Activated B cell treated with CpG ODN at 0.5 μM for 24 hours (primary cell): ENCODE measurements around the gene ELAVL4. TPM values are rescaled to one million over a fixed set of nuclear protein-coding genes. Genes with fewer than 3 reads are reported as not detected.

Experiments used
- ATAC-seq: fragments of 200-7000 bp; cut with Tn5 transposase; one replicate; pipeline ENCODE4 v1.10.0; 2021; ENCODE audit warnings: low read depth, mild to moderate bottlenecking, moderate library complexity
- CTCF ChIA-PET: fragments of 350-600 bp; sonication (Branson Sonifier 250); formaldehyde crosslinking; loops from one replicate; lab custom pipeline; 2021; ENCODE audit warnings: antibody characterized with exemption; lab: Charles Lee
- POLR2A ChIA-PET: fragments of 350-600 bp; sonication (Branson Sonifier 250); formaldehyde crosslinking; loops from one replicate; lab custom pipeline; 2021; ENCODE audit warnings: antibody characterized with exemption; lab: Charles Lee
- DNase-seq: peaks from one replicate; pipeline ENCODE4 v3.0.0; 2022
- H3K27ac Mint-ChIP-seq: one replicate; pipeline ENCODE4 v1.8.0; 2020; ENCODE audit warnings: mixed read lengths
- H3K27me3 Mint-ChIP-seq: one replicate; pipeline ENCODE4 v1.8.0; 2021; ENCODE audit warnings: mixed read lengths
- H3K36me3 Mint-ChIP-seq: one replicate; pipeline ENCODE4 v1.8.0; 2021; ENCODE audit warnings: low read depth, mixed read lengths
- H3K4me1 Mint-ChIP-seq: one replicate; pipeline ENCODE4 v1.8.0; 2021; ENCODE audit warnings: mixed read lengths
- H3K4me3 Mint-ChIP-seq: one replicate; pipeline ENCODE4 v1.8.0; 2020; ENCODE audit warnings: mild to moderate bottlenecking, mixed read lengths
- H3K9me3 Mint-ChIP-seq: one replicate; pipeline ENCODE4 v1.8.0; 2020; ENCODE audit warnings: mixed read lengths
- intact Hi-C: fragments of 100-400 bp; cut with micrococcal nuclease; formaldehyde crosslinking; loops from one replicate; pipeline ENCODE4 v1.15.1; 2024
- total RNA-seq: library from RNA; stranded (reverse); gene quantifications from 2 replicates; pipeline ENCODE4 v1.2.3, GENCODE V29; 2022
- TF ChIP-seq, protein P1 (sequence below): fragments of 200-600 bp; IDR thresholded peaks from one replicate; pipeline ENCODE4 v1.8.0; 2022; ENCODE audit warnings: antibody characterized with exemption, mild to moderate bottlenecking

Gene ELAVL4
- total RNA-seq, 1 donor from 2014 or later = not detected

DNA sequence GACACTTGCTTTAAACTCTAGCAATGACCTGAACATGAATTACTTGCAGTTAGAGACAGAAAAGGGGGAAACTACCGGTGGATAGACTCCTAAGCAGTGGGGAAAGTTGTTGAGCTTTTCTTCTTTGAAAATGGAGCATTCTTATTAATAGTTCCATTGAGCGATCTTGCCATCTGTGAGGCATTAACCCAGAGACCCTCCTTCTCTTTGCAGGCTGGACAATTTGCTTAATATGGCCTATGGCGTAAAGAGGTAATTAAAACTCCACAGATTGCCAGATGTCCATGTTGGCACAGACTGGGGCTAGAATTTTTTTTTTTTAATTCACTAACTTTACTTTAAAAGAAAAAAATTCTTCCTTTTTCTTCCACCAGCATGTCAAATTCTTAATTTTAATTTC lies 88.5 kb downstream of the ELAVL4 start:
- H3K27ac Mint-ChIP-seq = no peak overlapping the region
- TF ChIP-seq, protein P1, sequence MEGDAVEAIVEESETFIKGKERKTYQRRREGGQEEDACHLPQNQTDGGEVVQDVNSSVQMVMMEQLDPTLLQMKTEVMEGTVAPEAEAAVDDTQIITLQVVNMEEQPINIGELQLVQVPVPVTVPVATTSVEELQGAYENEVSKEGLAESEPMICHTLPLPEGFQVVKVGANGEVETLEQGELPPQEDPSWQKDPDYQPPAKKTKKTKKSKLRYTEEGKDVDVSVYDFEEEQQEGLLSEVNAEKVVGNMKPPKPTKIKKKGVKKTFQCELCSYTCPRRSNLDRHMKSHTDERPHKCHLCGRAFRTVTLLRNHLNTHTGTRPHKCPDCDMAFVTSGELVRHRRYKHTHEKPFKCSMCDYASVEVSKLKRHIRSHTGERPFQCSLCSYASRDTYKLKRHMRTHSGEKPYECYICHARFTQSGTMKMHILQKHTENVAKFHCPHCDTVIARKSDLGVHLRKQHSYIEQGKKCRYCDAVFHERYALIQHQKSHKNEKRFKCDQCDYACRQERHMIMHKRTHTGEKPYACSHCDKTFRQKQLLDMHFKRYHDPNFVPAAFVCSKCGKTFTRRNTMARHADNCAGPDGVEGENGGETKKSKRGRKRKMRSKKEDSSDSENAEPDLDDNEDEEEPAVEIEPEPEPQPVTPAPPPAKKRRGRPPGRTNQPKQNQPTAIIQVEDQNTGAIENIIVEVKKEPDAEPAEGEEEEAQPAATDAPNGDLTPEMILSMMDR = no peak
- intact Hi-C loops = no loop called here
- ChIA-PET POLR2A (no interaction called here), CTCF (no interaction called here)
- peaks cover 3% of the 10 kb centered on the region for H3K27me3 Mint-ChIP-seq
- H3K9me3 Mint-ChIP-seq = no peaks in the 10 kb centered on the region
- no peaks in the 10 kb centered on the region for H3K4me1 Mint-ChIP-seq
- ATAC-seq = no peak
- DNase-seq = no peak
- H3K4me3 Mint-ChIP-seq = no peak overlapping the region
- H3K36me3 Mint-ChIP-seq = no peaks in the 10 kb centered on the region

DNA sequence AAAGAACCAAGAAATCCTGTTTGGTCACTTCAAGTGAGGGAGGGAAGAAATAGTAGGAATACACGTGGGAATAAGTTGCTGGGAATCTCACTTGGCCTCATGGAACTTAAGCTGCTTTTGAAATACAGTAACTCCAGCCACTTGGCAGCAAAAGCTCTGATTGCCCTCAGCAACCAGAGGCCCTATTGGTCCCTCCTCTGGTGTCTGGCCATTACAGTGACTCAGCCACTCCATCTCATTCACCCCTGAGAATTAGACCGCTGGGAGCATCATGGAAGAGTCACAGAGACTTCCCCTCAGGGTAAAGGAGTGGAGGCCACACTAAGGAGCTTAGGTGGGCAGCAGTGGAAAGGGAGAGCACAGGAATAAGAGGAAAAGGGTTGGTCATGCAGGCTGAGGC lies 99.6 kb downstream of the ELAVL4 start:
- intact Hi-C loops = no loop called here
- Mint-ChIP-seq H3K4me3 (no peak overlapping the region), H3K4me1 (no peaks in the 10 kb centered on the region), H3K27ac (no peak overlapping the region), H3K9me3 (no peaks in the 10 kb centered on the region), H3K27me3 (peaks cover 2% of the 10 kb centered on the region), H3K36me3 (no peaks in the 10 kb centered on the region)
- no peak for DNase-seq
- TF ChIP-seq, protein P1 = no peak
- ChIA-PET POLR2A (no interaction called here), CTCF (no interaction called here)
- ATAC-seq = no peak

DNA sequence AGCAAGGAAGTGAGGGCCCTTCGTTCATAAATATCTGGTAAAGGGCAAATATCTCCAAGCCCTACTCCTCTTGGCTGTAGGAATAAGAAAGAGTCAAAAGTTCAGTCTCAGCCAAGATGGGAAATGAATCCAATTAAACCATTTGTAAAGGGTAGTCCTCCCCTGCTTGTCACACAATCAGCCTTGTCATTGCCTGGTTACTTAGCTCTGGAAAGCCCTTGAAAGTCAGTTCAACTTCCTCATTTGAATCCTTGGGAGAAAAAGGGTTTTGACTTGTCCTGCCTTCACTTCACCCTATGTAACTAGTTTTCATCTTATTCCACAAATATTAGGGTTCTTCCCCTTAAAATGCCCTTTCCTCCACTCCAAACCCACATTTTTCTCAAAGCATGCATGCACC lies 100.0 kb downstream of the ELAVL4 start:
- intact Hi-C loops = no loop called here
- POLR2A ChIA-PET = no interaction called here
- H3K27me3 Mint-ChIP-seq = peaks cover 2% of the 10 kb centered on the region

GRCh38 chr1:50209749-50210148 lies 101.0 kb downstream of the ELAVL4 start:
- H3K4me3 Mint-ChIP-seq = no peak overlapping the region
- intact Hi-C loops = no loop called here
- TF ChIP-seq, protein P1 = no peak
- no peaks in the 10 kb centered on the region for H3K36me3 Mint-ChIP-seq
- H3K4me1 Mint-ChIP-seq = no peaks in the 10 kb centered on the region
- H3K27ac Mint-ChIP-seq = no peak overlapping the region
- no peaks in the 10 kb centered on the region for H3K9me3 Mint-ChIP-seq
- ATAC-seq (no peak), DNase-seq (no peak)
- H3K27me3 Mint-ChIP-seq = peaks cover 2% of the 10 kb centered on the region
- CTCF ChIA-PET = no interaction called here
- POLR2A ChIA-PET = no interaction called here

More for the DNA sequence above, 100.0 kb downstream of the ELAVL4 start:
- H3K27ac Mint-ChIP-seq = no peak overlapping the region
- no peak overlapping the region for H3K4me3 Mint-ChIP-seq
- H3K4me1 Mint-ChIP-seq = no peaks in the 10 kb centered on the region
- no peaks in the 10 kb centered on the region for H3K36me3 Mint-ChIP-seq
- TF ChIP-seq, protein P1 = no peak
- H3K9me3 Mint-ChIP-seq = no peaks in the 10 kb centered on the region
- ATAC-seq (no peak), DNase-seq (no peak)
- CTCF ChIA-PET = no interaction called here

GRCh38 chr1:50213505-50213904 lies 104.8 kb downstream of the ELAVL4 start:
- intact Hi-C loops = no loop called here
- no peaks in the 10 kb centered on the region for H3K4me1 Mint-ChIP-seq
- no peak overlapping the region for H3K4me3 Mint-ChIP-seq
- H3K27ac Mint-ChIP-seq = no peak overlapping the region
- H3K9me3 Mint-ChIP-seq = no peaks in the 10 kb centered on the region
- ChIA-PET POLR2A (no interaction called here), CTCF (no interaction called here)
- no peaks in the 10 kb centered on the region for H3K36me3 Mint-ChIP-seq
- DNase-seq = no peak
- no peak for ATAC-seq
- H3K27me3 Mint-ChIP-seq = peaks cover under 1% of the 10 kb centered on the region
- TF ChIP-seq, protein P1 = no peak
